Dendritic cell treated with granulocyte-macrophage colony-stimulating factor and Interleukin-4, amounts not matched to agents 40 ng/mL and 50 ng/mL, for 4 days (primary cell): ENCODE results near the gene PMP22.

Source experiments
- H3K27ac Mint-ChIP-seq: one replicate; pipeline ENCODE4 v1.8.0; 2022; ENCODE audit warnings: mild to moderate bottlenecking, mixed read lengths
- H3K27me3 Mint-ChIP-seq: one replicate; pipeline ENCODE4 v1.8.0; 2022; ENCODE audit warnings: mild to moderate bottlenecking, mixed read lengths
- H3K36me3 Mint-ChIP-seq: one replicate; pipeline ENCODE4 v1.8.0; 2022; ENCODE audit warnings: low read depth, mixed read lengths
- H3K4me1 Mint-ChIP-seq: one replicate; pipeline ENCODE4 v1.8.0; 2022; ENCODE audit warnings: low read depth, mixed read lengths
- H3K4me3 Mint-ChIP-seq: one replicate; pipeline ENCODE4 v1.8.0; 2022; ENCODE audit warnings: mild to moderate bottlenecking, moderate library complexity, mixed read lengths
- H3K9me3 Mint-ChIP-seq: one replicate; pipeline ENCODE4 v1.8.0; 2022; ENCODE audit warnings: mixed read lengths
- intact Hi-C: fragments of 100-400 bp; cut with micrococcal nuclease; formaldehyde crosslinking; loops from one replicate; pipeline ENCODE4 v1.15.0; 2022

The PMP22 gene

GRCh38 chr17:15256689-15257088 lies 8.4 kb downstream of the PMP22 start:
- Mint-ChIP-seq H3K9me3 (no peaks in the 10 kb centered on the region), H3K4me1 (peaks cover 54% of the 10 kb centered on the region), H3K4me3 (no peak overlapping the region), H3K27me3 (peaks cover 44% of the 10 kb centered on the region), H3K27ac (no peak overlapping the region), H3K36me3 (peaks cover 44% of the 10 kb centered on the region)
- intact Hi-C loops = loop anchor here (2.0 kb wide), 1 partner anchor 18 kb away; no protein-coding TSS in a partner anchor

- Mint-ChIP-seq H3K36me3 (peaks cover 44% of the 10 kb centered on the region), H3K4me1 (peaks cover 46% of the 10 kb centered on the region), H3K27ac (no peak overlapping the region), H3K4me3 (no peak overlapping the region), H3K27me3 (peaks cover 36% of the 10 kb centered on the region), H3K9me3 (no peaks in the 10 kb centered on the region)
- intact Hi-C loops = loop anchor here (2.0 kb wide), 1 partner anchor 17 kb away; no protein-coding TSS in a partner anchor
Observed at GRCh38 chr17:15255713-15256454, 9.2 kb downstream of the PMP22 start.

GRCh38 chr17:15250135-15250860 lies 14.8 kb downstream of the PMP22 start:
- Mint-ChIP-seq H3K27ac (no peak overlapping the region), H3K36me3 (peaks cover 30% of the 10 kb centered on the region), H3K4me1 (peaks cover 10% of the 10 kb centered on the region), H3K9me3 (no peaks in the 10 kb centered on the region), H3K4me3 (no peak overlapping the region), H3K27me3 (peaks cover 8% of the 10 kb centered on the region)
- intact Hi-C loops = no loop called here

- H3K9me3 Mint-ChIP-seq = no peaks in the 10 kb centered on the region
- peaks cover 10% of the 10 kb centered on the region for H3K4me1 Mint-ChIP-seq
- H3K36me3 Mint-ChIP-seq = peaks cover 28% of the 10 kb centered on the region
- no peak overlapping the region for H3K27ac Mint-ChIP-seq
- H3K4me3 Mint-ChIP-seq = no peak overlapping the region
- peaks cover 7% of the 10 kb centered on the region for H3K27me3 Mint-ChIP-seq
- intact Hi-C loops = no loop called here
Observed at GRCh38 chr17:15249487-15249886, 15.6 kb downstream of the PMP22 start.

GRCh38 chr17:15247891-15248529 lies 17.1 kb downstream of the PMP22 start:
- no peak overlapping the region for H3K4me3 Mint-ChIP-seq
- intact Hi-C loops = no loop called here
- peak overlapping the region; percentile 11 for H3K27ac Mint-ChIP-seq
- no peaks in the 10 kb centered on the region for H3K9me3 Mint-ChIP-seq
- no peaks in the 10 kb centered on the region for H3K4me1 Mint-ChIP-seq
- H3K36me3 Mint-ChIP-seq = peaks cover 14% of the 10 kb centered on the region
- H3K27me3 Mint-ChIP-seq = no peaks in the 10 kb centered on the region

- no peaks in the 10 kb centered on the region for H3K27me3 Mint-ChIP-seq
- no peaks in the 10 kb centered on the region for H3K9me3 Mint-ChIP-seq
- intact Hi-C loops = no loop called here
- peaks cover 6% of the 10 kb centered on the region for H3K4me1 Mint-ChIP-seq
- no peak overlapping the region for H3K27ac Mint-ChIP-seq
- H3K36me3 Mint-ChIP-seq = peaks cover 14% of the 10 kb centered on the region
- no peak overlapping the region for H3K4me3 Mint-ChIP-seq
Observed at GRCh38 chr17:15245054-15245453, 20.1 kb downstream of the PMP22 start.

- intact Hi-C loops = no loop called here
- Mint-ChIP-seq H3K27ac (no peak overlapping the region), H3K27me3 (no peaks in the 10 kb centered on the region), H3K9me3 (no peaks in the 10 kb centered on the region), H3K4me3 (no peak overlapping the region), H3K36me3 (peaks cover 17% of the 10 kb centered on the region), H3K4me1 (peaks cover 39% of the 10 kb centered on the region)
Observed at GRCh38 chr17:15240644-15241043, 24.5 kb downstream of the PMP22 start.

GRCh38 chr17:15239491-15239890 lies 25.6 kb downstream of the PMP22 start:
- H3K27ac Mint-ChIP-seq = peak overlapping the region; percentile 86
- H3K9me3 Mint-ChIP-seq = no peaks in the 10 kb centered on the region
- intact Hi-C loops = loop anchor here (2.0 to 5.0 kb wide), 2 partner anchors 17 to 1307 kb away; no protein-coding TSS in a partner anchor
- H3K4me1 Mint-ChIP-seq = peaks cover 46% of the 10 kb centered on the region
- H3K36me3 Mint-ChIP-seq = peaks cover 17% of the 10 kb centered on the region
- H3K27me3 Mint-ChIP-seq = no peaks in the 10 kb centered on the region
- no peak overlapping the region for H3K4me3 Mint-ChIP-seq

- H3K27me3 Mint-ChIP-seq = peaks cover 3% of the 10 kb centered on the region
- peak overlapping the region; percentile 32 for H3K4me3 Mint-ChIP-seq
- peaks cover 21% of the 10 kb centered on the region for H3K36me3 Mint-ChIP-seq
- H3K27ac Mint-ChIP-seq = peak overlapping the region; percentile 86
- H3K4me1 Mint-ChIP-seq = peaks cover 52% of the 10 kb centered on the region
- no peaks in the 10 kb centered on the region for H3K9me3 Mint-ChIP-seq
- intact Hi-C loops = loop anchor here (2.0 to 5.0 kb wide), 2 partner anchors 18 to 1307 kb away; no protein-coding TSS in a partner anchor
Observed at GRCh38 chr17:15238676-15239422, 26.3 kb downstream of the PMP22 start.

GRCh38 chr17:15238057-15238456 lies 27.1 kb downstream of the PMP22 start:
- H3K4me1 Mint-ChIP-seq = peaks cover 60% of the 10 kb centered on the region
- peaks cover 24% of the 10 kb centered on the region for H3K36me3 Mint-ChIP-seq
- intact Hi-C loops = loop anchor here (2.0 to 5.0 kb wide), 2 partner anchors 19 to 1306 kb away; no protein-coding TSS in a partner anchor
- peak overlapping the region; percentile 86 for H3K27ac Mint-ChIP-seq
- peak overlapping the region; percentile 32 for H3K4me3 Mint-ChIP-seq
- H3K27me3 Mint-ChIP-seq = peaks cover 5% of the 10 kb centered on the region
- H3K9me3 Mint-ChIP-seq = no peaks in the 10 kb centered on the region

- peak overlapping the region; percentile 67 for H3K4me3 Mint-ChIP-seq
- H3K4me1 Mint-ChIP-seq = peaks cover 62% of the 10 kb centered on the region
- peak overlapping the region; percentile 91 for H3K27ac Mint-ChIP-seq
- intact Hi-C loops = loop anchor here (5.0 kb wide), 1 partner anchor 1305 kb away; no protein-coding TSS in a partner anchor
- no peaks in the 10 kb centered on the region for H3K9me3 Mint-ChIP-seq
- peaks cover 5% of the 10 kb centered on the region for H3K27me3 Mint-ChIP-seq
- peaks cover 30% of the 10 kb centered on the region for H3K36me3 Mint-ChIP-seq
Observed at GRCh38 chr17:15237106-15237425, 28.1 kb downstream of the PMP22 start.

GRCh38 chr17:15236281-15237105 lies 28.6 kb downstream of the PMP22 start:
- H3K27ac Mint-ChIP-seq = peak overlapping the region; percentile 91
- H3K27me3 Mint-ChIP-seq = peaks cover 5% of the 10 kb centered on the region
- no peaks in the 10 kb centered on the region for H3K9me3 Mint-ChIP-seq
- peak overlapping the region; percentile 67 for H3K4me3 Mint-ChIP-seq
- intact Hi-C loops = loop anchor here (5.0 kb wide), 1 partner anchor 1304 kb away; no protein-coding TSS in a partner anchor
- H3K4me1 Mint-ChIP-seq = peaks cover 62% of the 10 kb centered on the region
- peaks cover 30% of the 10 kb centered on the region for H3K36me3 Mint-ChIP-seq

- Mint-ChIP-seq H3K4me3 (no peak overlapping the region), H3K9me3 (no peaks in the 10 kb centered on the region), H3K27ac (peak overlapping the region; percentile 10), H3K27me3 (peaks cover 5% of the 10 kb centered on the region), H3K4me1 (peaks cover 47% of the 10 kb centered on the region), H3K36me3 (peaks cover 37% of the 10 kb centered on the region)
- intact Hi-C loops = loop anchor here (2.0 kb wide), 1 partner anchor 269 kb away; no protein-coding TSS in a partner anchor
Observed at GRCh38 chr17:15233971-15234370, 31.2 kb downstream of the PMP22 start.
